Esophagus (tissue), 2 donors: Measurements from ENCODE around the gene H2BK1. TPM values are rescaled to one million over a fixed set of nuclear protein-coding genes. Genes with fewer than 3 reads are reported as not detected.

Experiments
- H3K27ac ChIP-seq, 2 donors: one replicate each; pipeline ENCODE4 v1.5.1; 2013; ENCODE audit warnings: low read depth in 2 of 2, mild to moderate bottlenecking in 2 of 2, inconsistent platforms in 1 of 2, low read length in 1 of 2, moderate library complexity in 1 of 2
- H3K27me3 ChIP-seq, 2 donors: one replicate each; pipeline ENCODE4 v1.6.1; 2013; ENCODE audit warnings: low read length in 2 of 2, control low read depth in 1 of 2, mild to moderate bottlenecking in 1 of 2; ENCODE audit not compliant: insufficient read depth in 2 of 2, control insufficient read depth in 1 of 2
- H3K36me3 ChIP-seq, 2 donors: one replicate each; pipeline ENCODE4 v1.6.1; 2013; ENCODE audit warnings: low read length in 1 of 2; ENCODE audit not compliant: control insufficient read depth in 2 of 2, insufficient read depth in 2 of 2
- H3K4me1 ChIP-seq, 2 donors: one replicate each; pipeline ENCODE4 v1.6.1; 2013; ENCODE audit warnings: low read length in 1 of 2; ENCODE audit not compliant: control insufficient read depth in 2 of 2, insufficient read depth in 2 of 2
- H3K4me3 ChIP-seq, 2 donors: one replicate each; pipeline ENCODE4 v1.5.1; 2013; ENCODE audit warnings: low read length in 2 of 2, mild to moderate bottlenecking in 2 of 2, low read depth in 1 of 2, moderate library complexity in 1 of 2
- H3K9me3 ChIP-seq, 2 donors: one replicate each; pipeline ENCODE4 v1.6.1; 2013; ENCODE audit warnings: mild to moderate bottlenecking in 2 of 2, low read depth in 1 of 2, low read length in 1 of 2, moderate library complexity in 1 of 2; ENCODE audit not compliant: control insufficient read depth in 2 of 2, insufficient read depth in 1 of 2
- WGBS, 2 donors: extraction: QIAGEN DNeasy Blood & Tissue Kit; methylation state at CpG; one replicate each; pipeline ENCODE4 v1.1.7; 2013; 5-methylcytosine and 5-hydroxymethylcytosine counted together
- polyA plus RNA-seq, 2 donors: library from polyadenylated mRNA; stranded (reverse); fragments of 200-250 nt; gene quantifications; one replicate each; pipeline ENCODE4 v1.2.3, GENCODE V29; 2013
- donor health status: healthy with polysubstance abuse.
- donor health status: Bipolar disorder and iron deficiency.

The H2BK1 gene
- polyA plus RNA-seq, 2 donors: not detected

GRCh38 chr7:151166629-151167196 lies 43.6 kb downstream of the H2BK1 start:
- Histone ChIP-seq H3K27me3 (peaks cover 0 to 11% of the 10 kb centered on the region in 2 donors), H3K27ac (no peak overlapping the region), H3K4me3 (peak overlapping the region in 1 of 2 donors; percentile 54), H3K36me3 (no peaks in the 10 kb centered on the region), H3K4me1 (peaks cover 3 to 9% of the 10 kb centered on the region in 2 donors), H3K9me3 (no peaks in the 10 kb centered on the region)
- WGBS, 2 donors: 11% methylated on average over 31 of the region's 31 CpGs

DNA sequence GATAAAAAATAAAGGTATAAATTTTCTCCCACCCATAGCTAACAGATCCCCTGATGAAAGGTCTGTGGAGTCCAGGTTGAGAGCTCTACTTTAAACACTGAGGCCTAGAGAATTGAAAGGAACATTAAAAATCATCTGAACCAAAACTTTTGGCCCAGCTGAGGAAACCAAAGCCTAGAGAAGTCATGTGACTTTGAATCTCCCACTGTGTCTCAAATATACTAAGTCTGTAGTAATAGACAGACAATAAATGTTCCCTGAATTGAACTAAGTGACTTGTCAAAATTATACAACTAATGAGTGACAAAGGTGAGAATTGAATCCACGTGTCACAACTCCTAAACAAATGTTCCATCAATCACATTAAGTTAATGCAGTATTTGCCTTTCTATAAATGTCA lies 48.5 kb downstream of the H2BK1 start:
- Histone ChIP-seq H3K4me3 (no peak overlapping the region), H3K27me3 (peaks cover 0 to 4% of the 10 kb centered on the region in 2 donors), H3K27ac (no peak overlapping the region), H3K36me3 (no peaks in the 10 kb centered on the region), H3K9me3 (no peaks in the 10 kb centered on the region), H3K4me1 (peaks cover 0 to under 1% of the 10 kb centered on the region in 2 donors)
- WGBS, 2 donors: 83 to 89% methylated on average over 1 of the region's 1 CpG

Other genes starting within 250 kb of the H2BK1 start
- gene KCNH2, start 232.2 kb downstream of the H2BK1 start, polyA plus RNA-seq: 1 to 10 TPM in 1 of 2 donors, under 1 TPM in 1; 0.88 to 2.0 TPM
- gene NOS3, start 219.5 kb downstream of the H2BK1 start, polyA plus RNA-seq: 1 to 10 TPM; 4.5 to 4.9 TPM
- gene ATG9B, start 186.0 kb downstream of the H2BK1 start, polyA plus RNA-seq: 100 to 1,000 TPM in 1 of 2 donors, 10 to 100 TPM in 1; 36.0 to 143 TPM
- gene ABCB8, start 182.0 kb downstream of the H2BK1 start, polyA plus RNA-seq: 10 to 100 TPM; 24.0 to 27.6 TPM
- gene ASIC3, start 162.0 kb downstream of the H2BK1 start, polyA plus RNA-seq: 1 to 10 TPM; 1.1 to 4.2 TPM
- gene CDK5, start 152.6 kb downstream of the H2BK1 start, polyA plus RNA-seq: 1 to 10 TPM; 5.2 to 9.7 TPM
- gene SLC4A2, start 150.9 kb downstream of the H2BK1 start, polyA plus RNA-seq: 10 to 100 TPM; 35.7 to 45.5 TPM
- gene FASTK, start 129.7 kb downstream of the H2BK1 start, polyA plus RNA-seq: 100 to 1,000 TPM in 1 of 2 donors, 10 to 100 TPM in 1; 80.0 to 144 TPM
- gene TMUB1, start 127.0 kb downstream of the H2BK1 start, polyA plus RNA-seq: 10 to 100 TPM; 33.4 to 64.2 TPM
- gene AGAP3, start 124.0 kb downstream of the H2BK1 start, polyA plus RNA-seq: 10 to 100 TPM; 60.8 to 98.8 TPM
- not detected for gene GBX1, start 42.8 kb downstream of the H2BK1 start, polyA plus RNA-seq
- under 1 TPM in 1 of 2 donors, not detected in 1; 0.01 TPM for gene ASB10, start 23.2 kb downstream of the H2BK1 start, polyA plus RNA-seq
- 10 to 100 TPM in 1 of 2 donors, 1 to 10 TPM in 1; 8.6 to 19.8 TPM for gene ABCF2, start 16.7 kb upstream of the H2BK1 start, polyA plus RNA-seq
- gene CHPF2, start 22.0 kb upstream of the H2BK1 start, polyA plus RNA-seq: 10 to 100 TPM; 10.8 to 13.6 TPM
- gene SMARCD3, start 38.2 kb upstream of the H2BK1 start, polyA plus RNA-seq: 1 to 10 TPM; 7.5 to 8.3 TPM
- 10 to 100 TPM; 12.1 to 15.5 TPM for gene NUB1, start 131.3 kb upstream of the H2BK1 start, polyA plus RNA-seq
- under 1 TPM; 0.28 to 0.86 TPM for gene WDR86, start 199.6 kb upstream of the H2BK1 start, polyA plus RNA-seq
- gene CRYGN, start 229.7 kb upstream of the H2BK1 start, polyA plus RNA-seq: under 1 TPM in 1 of 2 donors, not detected in 1; 0.01 TPM